ENCODE results near the gene GNG14.
A peak's percentile ranks its signal among the peaks of the same experiment; 100 is the strongest.
"Not testable (repeated sequence)": the region's sequence is repeated elsewhere in the genome, so short reads cannot be mapped to it uniquely, and the experiment has no call there.

Gene GNG14

GRCh38 chr19:12687496-12688196, at the start of gene GNG14:
TSS of gene GNG14 (plus strand) at chr19:12687998. CDS start at chr19:12688049, 51 bp downstream.
- no peak for DNase-seq (ENCODE audit: low read depth)

GRCh38 chr19:12638611-12639182, 49.1 kb upstream of the GNG14 start:
- no peak for DNase-seq (ENCODE audit: low read depth)

- peak; percentile 58 for DNase-seq (ENCODE audit: low read depth)
Observed at GRCh38 chr19:12639901-12640613, 47.7 kb upstream of the GNG14 start.

GRCh38 chr19:12641456-12641855, 46.3 kb upstream of the GNG14 start:
- no peak for DNase-seq (ENCODE audit: low read depth)

GRCh38 chr19:12642506-12642905, 45.3 kb upstream of the GNG14 start:
- no peak for DNase-seq (ENCODE audit: low read depth)

GRCh38 chr19:12643716-12644115, 44.1 kb upstream of the GNG14 start:
- not testable (repeated sequence) for DNase-seq (ENCODE audit: low read depth)

GRCh38 chr19:12646551-12646950, 41.2 kb upstream of the GNG14 start:
- DNase-seq (ENCODE audit: low read depth) = no peak

- DNase-seq (ENCODE audit: low read depth) = no peak
Observed at GRCh38 chr19:12647047-12647446, 40.8 kb upstream of the GNG14 start.

- no peak for DNase-seq (ENCODE audit: low read depth)
Observed at GRCh38 chr19:12647490-12648071, 40.2 kb upstream of the GNG14 start.

- no peak for DNase-seq (ENCODE audit: low read depth)
Observed at GRCh38 chr19:12648088-12648487, 39.7 kb upstream of the GNG14 start.

- DNase-seq (ENCODE audit: low read depth) = no peak
Observed at GRCh38 chr19:12649941-12650340, 37.9 kb upstream of the GNG14 start.

- DNase-seq (ENCODE audit: low read depth) = no peak
Observed at GRCh38 chr19:12652219-12652618, 35.6 kb upstream of the GNG14 start.

- no peak for DNase-seq (ENCODE audit: low read depth)
Observed at GRCh38 chr19:12655546-12655945, 32.3 kb upstream of the GNG14 start.

GRCh38 chr19:12656899-12657571, 30.8 kb upstream of the GNG14 start:
- no peak for DNase-seq (ENCODE audit: low read depth)

GRCh38 chr19:12657966-12658365, 29.8 kb upstream of the GNG14 start:
- DNase-seq (ENCODE audit: low read depth) = no peak

GRCh38 chr19:12660980-12661379, 26.8 kb upstream of the GNG14 start:
- no peak for DNase-seq (ENCODE audit: low read depth)

GRCh38 chr19:12664406-12665280, 23.2 kb upstream of the GNG14 start:
- DNase-seq (ENCODE audit: low read depth) = no peak

- no peak for DNase-seq (ENCODE audit: low read depth)
Observed at GRCh38 chr19:12665281-12665573, 22.6 kb upstream of the GNG14 start.

- DNase-seq (ENCODE audit: low read depth) = no peak
Observed at GRCh38 chr19:12665671-12666264, 22.0 kb upstream of the GNG14 start.

GRCh38 chr19:12666265-12667048, 21.3 kb upstream of the GNG14 start, which contains the start of the genes MAN2B1 and WDR83:
TSS of gene MAN2B1 (minus strand) at chr19:12666742. CDS start at chr19:12666701, 41 bp downstream.
TSS of gene WDR83 (plus strand) at chr19:12666807. CDS start at chr19:12669791, 2,984 bp downstream.
- DNase-seq (ENCODE audit: low read depth) = peak; percentile 63
